Transverse colon (tissue), 4 donors: ENCODE data around the gene PBXIP1. TPM values are rescaled to one million over a fixed set of nuclear protein-coding genes. Genes with fewer than 3 reads are reported as not detected.

ENCODE experiments used
- DNase-seq: peaks from one replicate; pipeline ENCODE4 v3.0.0-alpha.2; 2019
- H3K27ac ChIP-seq, 4 donors: fragments of 200-600 bp; sonication (generic); 2 replicates each; pipeline ENCODE4 v1.5.1; 2016 to 2018; ENCODE audit warnings: inconsistent platforms in 4 of 4
- H3K27me3 ChIP-seq: fragments of 200-600 bp; sonication (generic); 2 replicates; pipeline ENCODE4 v1.5.1; 2017; ENCODE audit warnings: inconsistent platforms
- H3K36me3 ChIP-seq, 4 donors: fragments of 200-600 bp; sonication (generic); 2 replicates each; pipeline ENCODE4 v1.5.1; 2017 to 2019; ENCODE audit warnings: inconsistent platforms in 4 of 4
- H3K4me1 ChIP-seq, 4 donors: fragments of 200-600 bp; sonication (generic); 2 replicates each; pipeline ENCODE4 v1.5.1; 2017 to 2020; ENCODE audit warnings: inconsistent platforms in 4 of 4
- H3K4me3 ChIP-seq, 4 donors: fragments of 200-600 bp; sonication (generic); 1 replicate in 1 of 4; 2 replicates in 3 of 4; pipeline versions ENCODE4 v1.5.1 to v1.6.1; 2017 to 2019; ENCODE audit warnings: inconsistent platforms in 4 of 4
- H3K9me3 ChIP-seq, 2 donors: fragments of 200-600 bp; sonication (generic); 2 replicates each; pipeline ENCODE4 v1.5.1; 2017 to 2019; ENCODE audit warnings: inconsistent platforms in 2 of 2
- CTCF ChIP-seq, 5 experiments: fragments of 200-600 bp in 3 of 5; fragments of 450-650 bp in 2 of 5; sonication (generic) in 3 of 5; IDR thresholded peaks; 1 replicate in 2 of 5; 2 replicates in 3 of 5; pipeline ENCODE4 v1.5.1; 2016 to 2017; ENCODE audit warnings: antibody characterized with exemption in 5 of 5, inconsistent platforms in 3 of 5, mild to moderate bottlenecking in 2 of 5, moderate library complexity in 1 of 5
- EP300 ChIP-seq: sonication (generic); formaldehyde crosslinking; IDR thresholded peaks from one replicate; pipeline ENCODE4 v1.6.1; 2017; ENCODE audit warnings: antibody characterized with exemption, low read depth
- POLR2A ChIP-seq: fragments of 450-650 bp; IDR thresholded peaks from one replicate; pipeline ENCODE4 v1.6.1; 2016; ENCODE audit warnings: antibody characterized with exemption, mild to moderate bottlenecking, moderate library complexity
- POLR2AphosphoS5 ChIP-seq, 3 donors: sonication (generic); formaldehyde crosslinking; IDR thresholded peaks; one replicate each; pipeline ENCODE4 v1.6.1; 2016; ENCODE audit warnings: antibody characterized with exemption in 3 of 3
- WGBS, 2 donors: methylation state at CpG; one replicate each; pipeline ENCODE4 v1.1.5; 2018; ENCODE audit warnings: low coverage in 1 of 2; 5-methylcytosine and 5-hydroxymethylcytosine counted together
- in situ Hi-C, 4 donors: fragments of 200-750 bp; cut with MboI; loops; one replicate each; pipeline versions ENCODE4 v1.15.0 to v1.15.1; 2017; ENCODE audit warnings: low sequenced_read_pairs in 3 of 4, low pct_ligation_motif_present in 1 of 4, low pct_unique_long_range_greater_than_20kb in 1 of 4
- intact Hi-C: fragments of 100-400 bp; cut with DNase I; formaldehyde crosslinking; loops from one replicate; pipeline ENCODE4 v1.15.1; 2023; ENCODE audit warnings: low total_unique reads
- total RNA-seq, 4 donors: library from RNA; depleted of rRNA; stranded (reverse); fragments of >200 nt; gene quantifications; one replicate each; pipeline ENCODE4 v1.1.0, GENCODE V29; 2016

The PBXIP1 gene
- total RNA-seq, 4 donors from 2014 or later, result 54.1 to 94.1 (median 83.6) TPM

DNA sequence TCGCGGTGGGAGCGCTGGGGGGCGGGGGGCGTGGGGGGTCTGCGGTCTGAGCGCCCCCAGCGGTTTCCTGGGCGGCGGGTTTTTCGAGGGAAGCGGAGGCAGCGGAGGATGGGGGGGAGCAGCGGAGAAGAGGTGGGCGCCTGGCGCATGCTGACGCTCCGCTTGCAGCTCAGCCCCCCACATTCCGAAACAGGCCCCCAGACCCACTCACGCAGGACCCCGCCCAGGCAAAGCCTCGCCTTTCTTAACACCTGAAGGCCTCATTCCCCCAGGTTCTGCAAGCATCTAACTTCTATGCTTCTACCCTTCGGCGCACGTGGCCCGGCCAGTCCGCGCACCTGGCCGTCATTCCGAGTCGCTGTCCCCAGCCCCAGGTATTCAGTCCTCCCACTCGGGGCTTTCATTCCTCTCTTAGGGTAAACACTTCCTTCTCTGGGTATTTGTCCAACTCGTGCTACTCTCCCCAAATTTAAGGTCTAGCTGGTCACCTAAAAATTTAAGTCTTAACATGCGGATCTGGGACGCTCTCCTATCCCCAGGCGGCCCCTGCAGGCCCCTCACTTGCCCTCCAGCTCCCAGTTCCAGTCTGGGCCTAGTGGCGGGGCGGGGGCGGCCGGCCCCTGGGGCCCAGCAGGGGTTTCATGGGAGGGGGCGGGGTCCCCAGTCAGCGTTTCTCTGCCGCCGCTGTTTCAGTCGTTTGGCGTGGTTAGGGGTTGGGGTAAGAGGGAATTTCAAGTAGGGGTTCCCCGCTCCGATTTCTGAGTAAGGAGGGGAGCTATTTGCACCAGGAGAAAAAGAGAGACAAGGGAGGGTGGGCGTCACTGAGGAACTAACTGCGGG, 43.9 kb upstream of the PBXIP1 start:
- H3K4me1 ChIP-seq, result peaks cover 19 to 29% (median 27%) of the 10 kb centered on the region in 4 donors
- peak overlapping the region; percentile 96 to 100 (median 98) for H3K27ac ChIP-seq
- TF ChIP-seq POLR2AphosphoS5 (IDR thresholded peaks at IDR 0.05) (peak in 1 of 3 donors; percentile 20), EP300 (no peak)
- H3K36me3 ChIP-seq, result no peaks in the 10 kb centered on the region
- 6% methylated on average over 3 to 45 of the region's 50 CpGs for WGBS, 2 donors
- H3K4me3 ChIP-seq, result peak overlapping the region; percentile 66 to 90 (median 79)
- no peaks in the 10 kb centered on the region for H3K9me3 ChIP-seq
- H3K27me3 ChIP-seq, result no peaks in the 10 kb centered on the region
- intact Hi-C loops, result loop anchor here (5.0 kb wide), 1 partner anchor 32 kb away; no protein-coding TSS in a partner anchor
- in situ Hi-C loops, result no loop called here
- DNase-seq, result peak; percentile 70

- no peaks in the 10 kb centered on the region for H3K36me3 ChIP-seq
- peak overlapping the region; percentile 96 to 100 (median 98) for H3K27ac ChIP-seq
- no peak for TF ChIP-seq POLR2A
- TF ChIP-seq EP300, result no peak
- TF ChIP-seq CTCF (IDR thresholded peaks at IDR 0.05), result peak; percentile 74 to 93 (median 79)
- no peak for TF ChIP-seq POLR2AphosphoS5 (IDR thresholded peaks at IDR 0.05)
- in situ Hi-C loops, result no loop called here
- DNase-seq, result peak; percentile 78
- intact Hi-C loops, result no loop called here
- peaks cover 13 to 23% (median 20%) of the 10 kb centered on the region in 4 donors for H3K4me1 ChIP-seq
- H3K9me3 ChIP-seq, result no peaks in the 10 kb centered on the region
- H3K27me3 ChIP-seq, result no peaks in the 10 kb centered on the region
- peak overlapping the region; percentile 9 to 86 (median 69) for H3K4me3 ChIP-seq
- 0 to 13% methylated on average over 2 to 35 of the region's 40 CpGs for WGBS, 2 donors
Measured at GRCh38 chr1:154998818-154999570, 43.1 kb upstream of the PBXIP1 start.

GRCh38 chr1:154998201-154998780, 42.4 kb upstream of the PBXIP1 start:
- in situ Hi-C loops, result no loop called here
- intact Hi-C loops, result no loop called here
- Histone ChIP-seq H3K27ac (peak overlapping the region in 1 of 4 donors; percentile 100), H3K9me3 (no peaks in the 10 kb centered on the region), H3K4me3 (no peak overlapping the region), H3K36me3 (no peaks in the 10 kb centered on the region), H3K4me1 (peaks cover 13 to 23% (median 19%) of the 10 kb centered on the region in 4 donors), H3K27me3 (no peaks in the 10 kb centered on the region)
- WGBS, 2 donors, result 71% methylated on average over 16 of the region's 16 CpGs; no CpG with 5 or more reads in 1 of the 2 donors
- no peak for TF ChIP-seq CTCF (IDR thresholded peaks at IDR 0.05)
- no peak for TF ChIP-seq EP300
- no peak for DNase-seq

DNA sequence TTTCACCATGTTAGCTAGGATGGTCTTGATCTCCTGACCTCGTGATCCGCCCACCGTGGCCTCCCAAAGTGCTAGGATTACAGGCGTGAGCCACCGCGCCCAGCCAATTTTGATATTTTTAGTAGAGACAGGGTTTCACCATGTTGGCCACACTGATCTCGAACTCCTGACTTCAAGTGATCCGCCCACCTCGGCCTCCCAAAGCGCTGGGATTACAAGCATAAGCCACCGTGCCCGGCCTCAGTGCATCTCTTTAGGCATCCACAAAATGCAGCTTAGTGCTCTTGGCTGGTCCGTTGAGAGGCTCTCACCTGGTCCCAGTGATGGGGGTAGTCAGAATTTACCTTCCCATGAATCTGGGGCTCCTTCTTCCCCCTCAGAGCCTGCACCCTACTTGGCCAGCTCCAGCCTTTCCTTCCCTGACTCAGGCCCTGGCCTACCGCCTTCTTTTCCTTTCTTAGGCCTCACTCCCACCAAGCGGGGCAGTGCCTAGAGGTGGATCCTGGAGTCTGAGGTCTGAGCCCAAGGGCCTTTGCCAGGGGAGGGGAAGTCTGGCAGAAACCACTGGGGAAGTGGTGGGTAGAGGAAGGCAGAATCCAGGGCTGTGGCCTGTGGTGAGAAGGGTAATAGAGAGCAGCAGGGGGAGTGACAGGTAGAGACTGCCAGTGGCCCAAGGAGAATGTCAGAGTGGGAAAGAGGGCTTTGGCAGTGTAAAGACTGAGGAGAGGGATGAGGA, 41.2 kb upstream of the PBXIP1 start:
- H3K36me3 ChIP-seq, result no peaks in the 10 kb centered on the region
- no peaks in the 10 kb centered on the region for H3K9me3 ChIP-seq
- in situ Hi-C loops (no loop called here), intact Hi-C loops (no loop called here)
- DNase-seq, result no peak
- H3K27ac ChIP-seq, result no peak overlapping the region
- no peak overlapping the region for H3K4me3 ChIP-seq
- H3K4me1 ChIP-seq, result peaks cover 13 to 23% (median 19%) of the 10 kb centered on the region in 4 donors
- 79% methylated on average over 15 of the region's 15 CpGs; no CpG with 5 or more reads in 1 of the 2 donors for WGBS, 2 donors
- TF ChIP-seq POLR2A (no peak), CTCF (IDR thresholded peaks at IDR 0.05) (no peak)
- H3K27me3 ChIP-seq, result no peaks in the 10 kb centered on the region
